ENCODE measurements around the gene RAPGEF2.

DNA sequence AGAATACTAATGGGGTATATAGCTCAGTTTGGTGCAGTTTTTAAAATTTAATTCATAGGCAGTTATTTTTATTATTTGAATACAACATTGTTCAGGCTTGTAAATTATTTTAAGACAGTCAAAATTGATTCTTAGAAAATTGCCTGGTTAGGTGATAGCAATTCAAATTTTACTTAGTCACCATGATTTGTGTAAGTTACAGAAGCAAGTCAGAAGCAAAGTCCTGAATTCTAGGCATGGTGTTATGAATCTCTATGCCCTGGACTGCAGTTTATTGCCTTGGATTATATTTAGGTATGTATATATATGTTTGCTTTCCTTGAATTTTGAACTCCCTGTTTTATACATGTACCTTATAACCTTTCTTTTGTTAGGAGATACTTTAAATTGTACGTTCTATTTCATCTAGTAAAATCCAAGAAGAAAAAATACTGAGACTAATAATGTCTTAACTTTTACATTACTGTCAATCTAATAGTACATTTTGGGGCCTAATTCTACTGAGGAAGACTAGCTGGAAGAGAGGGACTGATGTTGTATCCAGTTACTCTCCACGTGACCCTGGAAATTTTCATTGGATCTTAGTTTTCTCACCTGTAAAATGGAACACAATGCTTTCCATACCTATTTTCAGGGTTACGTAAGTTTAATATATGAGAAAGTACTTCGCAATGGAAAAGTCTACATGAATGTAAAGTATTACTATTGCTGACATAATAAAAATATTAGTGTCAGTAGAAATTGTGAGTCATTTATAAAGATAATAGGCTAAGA, 25.1 kb downstream of the RAPGEF2 start:
- TF ChIP-seq, protein P1, sequence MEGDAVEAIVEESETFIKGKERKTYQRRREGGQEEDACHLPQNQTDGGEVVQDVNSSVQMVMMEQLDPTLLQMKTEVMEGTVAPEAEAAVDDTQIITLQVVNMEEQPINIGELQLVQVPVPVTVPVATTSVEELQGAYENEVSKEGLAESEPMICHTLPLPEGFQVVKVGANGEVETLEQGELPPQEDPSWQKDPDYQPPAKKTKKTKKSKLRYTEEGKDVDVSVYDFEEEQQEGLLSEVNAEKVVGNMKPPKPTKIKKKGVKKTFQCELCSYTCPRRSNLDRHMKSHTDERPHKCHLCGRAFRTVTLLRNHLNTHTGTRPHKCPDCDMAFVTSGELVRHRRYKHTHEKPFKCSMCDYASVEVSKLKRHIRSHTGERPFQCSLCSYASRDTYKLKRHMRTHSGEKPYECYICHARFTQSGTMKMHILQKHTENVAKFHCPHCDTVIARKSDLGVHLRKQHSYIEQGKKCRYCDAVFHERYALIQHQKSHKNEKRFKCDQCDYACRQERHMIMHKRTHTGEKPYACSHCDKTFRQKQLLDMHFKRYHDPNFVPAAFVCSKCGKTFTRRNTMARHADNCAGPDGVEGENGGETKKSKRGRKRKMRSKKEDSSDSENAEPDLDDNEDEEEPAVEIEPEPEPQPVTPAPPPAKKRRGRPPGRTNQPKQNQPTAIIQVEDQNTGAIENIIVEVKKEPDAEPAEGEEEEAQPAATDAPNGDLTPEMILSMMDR (conservative IDR thresholded peaks at IDR 0.05), result no peak
- TF ChIP-seq EZH2 (IDR thresholded peaks at IDR 0.05; ENCODE audit: low read depth), result no peak

Measured in PC-9 (cell line).